HG03378 (cell line): Measurements from ENCODE around the gene LRRC23.
A peak's percentile ranks its signal among the peaks of the same experiment; 100 is the strongest.
"Not testable (repeated sequence)": the region's sequence is repeated elsewhere in the genome, so short reads cannot be mapped to it uniquely, and the experiment has no call there.

Experiments used
- ATAC-seq: cut with Tn5 transposase; IDR thresholded peaks from one replicate; pipeline ENCODE4 v1.9.1; 2021; ENCODE audit warnings: mild to moderate bottlenecking, moderate library complexity; ENCODE audit not compliant: unreplicated experiment

Gene LRRC23

GRCh38 chr12:6872073-6873048 lies 32.3 kb upstream of the LRRC23 start:
- ATAC-seq = no peak

GRCh38 chr12:6873094-6874014 lies 31.3 kb upstream of the LRRC23 start, which contains the start of gene SPSB2:
Gene SPSB2 (minus strand): TSS chr12:6873303. CDS start chr12:6872901, 402 bp downstream.
- ATAC-seq = peak; percentile 53

- not testable (repeated sequence) for ATAC-seq
Measured at GRCh38 chr12:6874015-6874368, 30.6 kb upstream of the LRRC23 start.

- ATAC-seq = not testable (repeated sequence)
Measured at GRCh38 chr12:6879824-6880223, 24.8 kb upstream of the LRRC23 start.

- no peak for ATAC-seq
Measured at GRCh38 chr12:6883252-6883651, 21.4 kb upstream of the LRRC23 start.

GRCh38 chr12:6883683-6884082 lies 20.9 kb upstream of the LRRC23 start:
- no peak for ATAC-seq

- ATAC-seq = no peak
Measured at GRCh38 chr12:6884539-6884938, 20.1 kb upstream of the LRRC23 start.

GRCh38 chr12:6886206-6886999 lies 18.2 kb upstream of the LRRC23 start:
- ATAC-seq = not testable (repeated sequence)

- ATAC-seq = no peak
Measured at GRCh38 chr12:6887460-6887859, 17.2 kb upstream of the LRRC23 start.

GRCh38 chr12:6888360-6888759 lies 16.3 kb upstream of the LRRC23 start:
- ATAC-seq = no peak

GRCh38 chr12:6888794-6889193 lies 15.8 kb upstream of the LRRC23 start:
- ATAC-seq = not testable (repeated sequence)

GRCh38 chr12:6889775-6890573 lies 14.6 kb upstream of the LRRC23 start:
- ATAC-seq = not testable (repeated sequence)

GRCh38 chr12:6890789-6891645 lies 13.6 kb upstream of the LRRC23 start:
- ATAC-seq = peak; percentile 81

GRCh38 chr12:6891646-6892001 lies 13.0 kb upstream of the LRRC23 start:
- ATAC-seq = no peak

GRCh38 chr12:6892683-6893082 lies 11.9 kb upstream of the LRRC23 start:
- ATAC-seq = not testable (repeated sequence)

- no peak for ATAC-seq
Measured at GRCh38 chr12:6894321-6894720, 10.3 kb upstream of the LRRC23 start.

GRCh38 chr12:6896846-6897435 lies 7.7 kb upstream of the LRRC23 start:
- ATAC-seq = no peak

GRCh38 chr12:6899427-6899826 lies 5.2 kb upstream of the LRRC23 start:
- no peak for ATAC-seq
